CD14-positive monocyte (primary cell): ENCODE data around the gene NEGR1. TPM values are rescaled to one million over a fixed set of nuclear protein-coding genes. Genes with fewer than 3 reads are reported as not detected.

ENCODE experiments used
- DNase-seq, 3 donors: peaks; one replicate each; pipeline ENCODE4 v3.0.0-alpha.2; 2011 to 2022
- H2AFZ ChIP-seq: 2 replicates; pipeline ENCODE4 v1.6.0; 2012; ENCODE audit warnings: mild to moderate bottlenecking, low read depth, low read length, inconsistent platforms; ENCODE audit not compliant: insufficient read depth, poor library complexity, severe bottlenecking
- H3K27ac ChIP-seq, 2 donors: 1 replicate in 1 of 2; 2 replicates in 1 of 2; pipeline ENCODE4 v1.5.1; 2012 to 2013; ENCODE audit warnings: low read length in 2 of 2, control low read depth in 1 of 2, inconsistent platforms in 1 of 2, low read depth in 1 of 2, mild to moderate bottlenecking in 1 of 2
- H3K27me3 ChIP-seq, 2 donors: one replicate each; pipeline versions ENCODE4 v1.6.0 to v1.6.1; 2011 to 2013; ENCODE audit warnings: low read length in 2 of 2; ENCODE audit not compliant: control insufficient read depth in 2 of 2, insufficient read depth in 2 of 2
- H3K36me3 ChIP-seq, 2 donors: replicated peaks in 1 of 2; 1 replicate in 1 of 2; 2 replicates in 1 of 2; pipeline versions ENCODE4 v1.5.1 to v1.6.1; 2012 to 2013; ENCODE audit warnings: low read length in 2 of 2, control low read depth in 1 of 2, inconsistent platforms in 1 of 2, mild to moderate bottlenecking in 1 of 2; ENCODE audit not compliant: insufficient read depth in 2 of 2, control insufficient read depth in 1 of 2
- H3K4me1 ChIP-seq, 2 donors: 1 replicate in 1 of 2; 2 replicates in 1 of 2; pipeline versions ENCODE4 v1.5.1 to v1.6.1; 2012 to 2013; ENCODE audit warnings: low read length in 2 of 2, control low read depth in 1 of 2, inconsistent platforms in 1 of 2, mild to moderate bottlenecking in 1 of 2, moderate library complexity in 1 of 2; ENCODE audit not compliant: insufficient read depth in 2 of 2, control insufficient read depth in 1 of 2
- H3K4me2 ChIP-seq: replicated peaks from 2 replicates; pipeline ENCODE3; 2012; ENCODE audit warnings: low read length, moderate library complexity, mild to moderate bottlenecking; ENCODE audit not compliant: poor library complexity, severe bottlenecking; ENCODE audit errors: extremely low read depth
- H3K4me3 ChIP-seq, 3 experiments: fragments of 200-600 bp in 1 of 3; sonication (generic) in 1 of 3; replicated peaks in 1 of 3; 1 replicate in 2 of 3; 2 replicates in 1 of 3; pipeline ENCODE4 v1.5.1; 2011 to 2013; ENCODE audit warnings: low read length in 3 of 3, mild to moderate bottlenecking in 3 of 3, control low read depth in 2 of 3, low read depth in 2 of 3, inconsistent platforms in 1 of 3, moderate library complexity in 1 of 3
- H3K79me2 ChIP-seq: 2 replicates; pipeline ENCODE4 v1.6.0; 2012; ENCODE audit warnings: mild to moderate bottlenecking, control low read depth, inconsistent platforms, low read length, moderate library complexity; ENCODE audit not compliant: insufficient read depth
- H3K9ac ChIP-seq: 2 replicates; pipeline ENCODE4 v1.6.0; 2017; ENCODE audit warnings: low read length, mild to moderate bottlenecking; ENCODE audit not compliant: insufficient read depth, poor library complexity, severe bottlenecking
- H3K9me3 ChIP-seq, 2 donors: replicated peaks in 1 of 2; 1 replicate in 1 of 2; 2 replicates in 1 of 2; pipeline versions ENCODE4 v1.5.1 to v1.6.1; 2012 to 2013; ENCODE audit warnings: low read length in 2 of 2, control low read depth in 1 of 2; ENCODE audit not compliant: control insufficient read depth in 1 of 2, insufficient read depth in 1 of 2
- H4K20me1 ChIP-seq: 2 replicates; pipeline ENCODE4 v1.6.0; 2012; ENCODE audit warnings: mild to moderate bottlenecking, low read length, control low read depth, moderate library complexity; ENCODE audit not compliant: insufficient read depth
- H3K27ac Mint-ChIP-seq, 7 donors: one replicate each; pipeline ENCODE4 v1.8.0; 2020; ENCODE audit warnings: mild to moderate bottlenecking in 7 of 7, mixed read lengths in 7 of 7, moderate library complexity in 6 of 7, inconsistent platforms in 2 of 7
- H3K27me3 Mint-ChIP-seq, 3 donors: one replicate each; pipeline ENCODE4 v1.8.0; 2021 to 2022; ENCODE audit warnings: low read depth in 3 of 3, mild to moderate bottlenecking in 3 of 3, mixed read lengths in 3 of 3, moderate library complexity in 3 of 3, inconsistent platforms in 1 of 3
- H3K36me3 Mint-ChIP-seq, 2 donors: one replicate each; pipeline ENCODE4 v1.8.0; 2020; ENCODE audit warnings: mixed read lengths in 2 of 2, inconsistent platforms in 1 of 2, mild to moderate bottlenecking in 1 of 2
- H3K4me1 Mint-ChIP-seq: one replicate; pipeline ENCODE4 v1.8.0; 2020; ENCODE audit warnings: mild to moderate bottlenecking, mixed read lengths
- H3K4me3 Mint-ChIP-seq, 2 donors: one replicate each; pipeline ENCODE4 v1.8.0; 2020; ENCODE audit warnings: mild to moderate bottlenecking in 2 of 2, mixed read lengths in 2 of 2, moderate library complexity in 1 of 2
- H3K9me3 Mint-ChIP-seq, 7 donors: one replicate each; pipeline ENCODE4 v1.8.0; 2020 to 2022; ENCODE audit warnings: mixed read lengths in 7 of 7, mild to moderate bottlenecking in 6 of 7, moderate library complexity in 6 of 7, inconsistent platforms in 2 of 7
- WGBS: methylation state at CpG from one replicate; pipeline ENCODE4 v1.1.5; 2013; ENCODE audit warnings: missing lambda C conversion rate; ENCODE audit not compliant: insufficient coverage; 5-methylcytosine and 5-hydroxymethylcytosine counted together
- intact Hi-C, 2 donors: fragments of 100-400 bp; cut with micrococcal nuclease; formaldehyde crosslinking; loops; one replicate each; pipeline versions ENCODE4 v1.15.0 to v1.15.1; 2023
- polyA plus RNA-seq, 3 donors: library from polyadenylated mRNA; depleted of rRNA in 1 of 3; unstranded in 2 of 3; stranded (reverse) in 1 of 3; fragments of 300-500 nt in 2 of 3; fragments of >200 nt in 1 of 3; fragmentation: Illumina TruSeq in 2 of 3; gene quantifications; 1 replicate in 2 of 3; 2 replicates in 1 of 3; pipeline ENCODE4 v1.2.3, GENCODE V29; 2012 to 2021
- TF ChIP-seq, protein P1 (sequence below): fragments of 200-600 bp; IDR thresholded peaks from one replicate; pipeline ENCODE4 v1.8.0; 2022; ENCODE audit warnings: antibody characterized with exemption, mild to moderate bottlenecking

The NEGR1 gene
- polyA plus RNA-seq, 3 donors: 0.03 to 0.15 (median 0.13) TPM

- H3K27ac Mint-ChIP-seq: no peak overlapping the region
- TF ChIP-seq, protein P1, sequence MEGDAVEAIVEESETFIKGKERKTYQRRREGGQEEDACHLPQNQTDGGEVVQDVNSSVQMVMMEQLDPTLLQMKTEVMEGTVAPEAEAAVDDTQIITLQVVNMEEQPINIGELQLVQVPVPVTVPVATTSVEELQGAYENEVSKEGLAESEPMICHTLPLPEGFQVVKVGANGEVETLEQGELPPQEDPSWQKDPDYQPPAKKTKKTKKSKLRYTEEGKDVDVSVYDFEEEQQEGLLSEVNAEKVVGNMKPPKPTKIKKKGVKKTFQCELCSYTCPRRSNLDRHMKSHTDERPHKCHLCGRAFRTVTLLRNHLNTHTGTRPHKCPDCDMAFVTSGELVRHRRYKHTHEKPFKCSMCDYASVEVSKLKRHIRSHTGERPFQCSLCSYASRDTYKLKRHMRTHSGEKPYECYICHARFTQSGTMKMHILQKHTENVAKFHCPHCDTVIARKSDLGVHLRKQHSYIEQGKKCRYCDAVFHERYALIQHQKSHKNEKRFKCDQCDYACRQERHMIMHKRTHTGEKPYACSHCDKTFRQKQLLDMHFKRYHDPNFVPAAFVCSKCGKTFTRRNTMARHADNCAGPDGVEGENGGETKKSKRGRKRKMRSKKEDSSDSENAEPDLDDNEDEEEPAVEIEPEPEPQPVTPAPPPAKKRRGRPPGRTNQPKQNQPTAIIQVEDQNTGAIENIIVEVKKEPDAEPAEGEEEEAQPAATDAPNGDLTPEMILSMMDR: no peak
- no peaks in the 10 kb centered on the region for H3K9me3 ChIP-seq
- 67% methylated on average over 1 of the region's 3 CpGs for WGBS
- no peak overlapping the region for H3K27ac ChIP-seq
- no peaks in the 10 kb centered on the region for H3K4me1 ChIP-seq
- H3K36me3 ChIP-seq: no peaks in the 10 kb centered on the region
- peaks cover 0 to 2% (median 0%) of the 10 kb centered on the region in 7 donors for H3K9me3 Mint-ChIP-seq
- no peak overlapping the region for H3K9ac ChIP-seq
- H3K79me2 ChIP-seq: no peaks in the 10 kb centered on the region
- no peak for DNase-seq
- peaks cover 0 to 1% (median 0%) of the 10 kb centered on the region in 3 donors for H3K27me3 Mint-ChIP-seq
- H3K4me3 Mint-ChIP-seq: no peak overlapping the region
- H3K4me3 ChIP-seq: no peak overlapping the region
- H3K36me3 Mint-ChIP-seq: no peaks in the 10 kb centered on the region
- no peaks in the 10 kb centered on the region for H3K27me3 ChIP-seq
- no peaks in the 10 kb centered on the region for H3K4me1 Mint-ChIP-seq
- H4K20me1 ChIP-seq: no peaks in the 10 kb centered on the region
- H3K4me2 ChIP-seq: no peak overlapping the region
- intact Hi-C loops: no loop called here
- H2AFZ ChIP-seq: no peak overlapping the region
These were observed 759.6 kb downstream of the NEGR1 start for GRCh38 chr1:71522721-71523120.

GRCh38 chr1:71521655-71522264, 760.6 kb downstream of the NEGR1 start:
- no CpG with 5 or more reads among the region's 1 CpG for WGBS
- intact Hi-C loops: no loop called here
- H3K27me3 Mint-ChIP-seq: no peaks in the 10 kb centered on the region

More at GRCh38 chr1:71521655-71522264, 760.6 kb downstream of the NEGR1 start:
- Histone ChIP-seq H3K27me3 (no peaks in the 10 kb centered on the region), H3K4me2 (no peak overlapping the region), H3K4me3 (no peak overlapping the region), H4K20me1 (no peaks in the 10 kb centered on the region), H3K4me1 (no peaks in the 10 kb centered on the region), H3K27ac (no peak overlapping the region), H3K36me3 (no peaks in the 10 kb centered on the region), H3K79me2 (no peaks in the 10 kb centered on the region), H3K9me3 (no peaks in the 10 kb centered on the region), H3K9ac (no peak overlapping the region), H2AFZ (no peak overlapping the region)
- TF ChIP-seq, protein P1: no peak
- no peaks in the 10 kb centered on the region for H3K4me1 Mint-ChIP-seq
- no peak overlapping the region for H3K27ac Mint-ChIP-seq
- no peak overlapping the region for H3K4me3 Mint-ChIP-seq
- no peaks in the 10 kb centered on the region for H3K9me3 Mint-ChIP-seq
- no peak for DNase-seq
- H3K36me3 Mint-ChIP-seq: no peaks in the 10 kb centered on the region
